GM18951 (cell line): Measurements from ENCODE around the gene KAT2A.

ENCODE experiments used
- POLR2A ChIP-seq: IDR thresholded peaks from 4 replicates; pipeline ENCODE4 v1.6.1; 2011; ENCODE audit warnings: mild to moderate bottlenecking; ENCODE audit not compliant: insufficient read length, insufficient read depth; ENCODE audit errors: extremely low read depth
- in situ Hi-C: fragments of 300-500 bp; cut with MboI; formaldehyde crosslinking; loops from one replicate; pipeline ENCODE4 v1.12.0; 2022; ENCODE audit warnings: low sequenced_read_pairs, mixed read lengths, inconsistent platforms; ENCODE audit not compliant: unreplicated experiment

The KAT2A gene

GRCh38 chr17:42130310-42130936 is 9.3 kb upstream of the KAT2A start:
- TF ChIP-seq POLR2A = no peak
- in situ Hi-C loops = no loop called here

- no peak for TF ChIP-seq POLR2A
- in situ Hi-C loops = no loop called here
Observed at GRCh38 chr17:42129109-42129837, 8.1 kb upstream of the KAT2A start.

- in situ Hi-C loops = no loop called here
- no peak for TF ChIP-seq POLR2A
Observed at GRCh38 chr17:42127414-42127813, 6.2 kb upstream of the KAT2A start.

- in situ Hi-C loops = no loop called here
- no peak for TF ChIP-seq POLR2A
Observed at GRCh38 chr17:42126836-42127235, 5.7 kb upstream of the KAT2A start.

GRCh38 chr17:42125565-42125964 is 4.4 kb upstream of the KAT2A start:
- in situ Hi-C loops = no loop called here
- TF ChIP-seq POLR2A = no peak

- no peak for TF ChIP-seq POLR2A
- in situ Hi-C loops = no loop called here
Observed at GRCh38 chr17:42124256-42124655, 3.1 kb upstream of the KAT2A start.

GRCh38 chr17:42122371-42123303 is 1.5 kb upstream of the KAT2A start, which contains the start of gene HSPB9:
HSPB9 (plus strand) TSS chr17:42122804; CDS start chr17:42122851, 47 bp downstream.
- in situ Hi-C loops = no loop called here
- TF ChIP-seq POLR2A = no peak

GRCh38 chr17:42120161-42120769 is 902 bp downstream of the KAT2A start:
- no peak for TF ChIP-seq POLR2A
- in situ Hi-C loops = no loop called here

- in situ Hi-C loops = loop anchor here (10.0 kb wide), 2 partner anchors 94 to 154 kb away; partner anchors contain the start of genes CNP and NKIRAS2
Observed at GRCh38 chr17:42119301-42119700, 1.9 kb downstream of the KAT2A start.

GRCh38 chr17:42118545-42118944 is 2.6 kb downstream of the KAT2A start:
- TF ChIP-seq POLR2A = no peak
- in situ Hi-C loops = loop anchor here (10.0 kb wide), 2 partner anchors 94 to 154 kb away; partner anchors contain the start of genes CNP and NKIRAS2

More at GRCh38 chr17:42119301-42119700, 1.9 kb downstream of the KAT2A start:
- TF ChIP-seq POLR2A = no peak

- no peak for TF ChIP-seq POLR2A
- in situ Hi-C loops = loop anchor here (10.0 kb wide), 2 partner anchors 93 to 153 kb away; partner anchors contain the start of genes CNP and NKIRAS2
Observed at GRCh38 chr17:42118126-42118510, 3.0 kb downstream of the KAT2A start.

GRCh38 chr17:42117397-42118125 is 3.6 kb downstream of the KAT2A start:
- no peak for TF ChIP-seq POLR2A
- in situ Hi-C loops = loop anchor here (10.0 kb wide), 2 partner anchors 93 to 153 kb away; partner anchors contain the start of genes CNP and NKIRAS2
